ENCODE results near the gene ZNF580. TPM values are rescaled to one million over a fixed set of nuclear protein-coding genes. Genes with fewer than 3 reads are reported as not detected.
A peak's percentile ranks its signal among the peaks of the same experiment; 100 is the strongest.

Gene ZNF580
- total RNA-seq = 6.5 and 8.3 TPM in 2 replicates

- no peaks in the 10 kb centered on the region for H3K9me3 ChIP-seq (ENCODE audit: low read depth, low read length)
- H2AFZ ChIP-seq (ENCODE audit: low read length) = peak within 1 kb of the TSS; percentile 81
- H3K4me1 ChIP-seq (ENCODE audit: insufficient read depth, low read length) = peaks cover 33% of the 10 kb centered on the region
- peak; percentile 98 for DNase-seq (ENCODE audit: insufficient read length, low spot score, missing footprints)
- peak within 1 kb of the TSS; percentile 85 for H3K4me3 ChIP-seq (ENCODE audit: insufficient read depth, low read length)
- no peak for TF ChIP-seq CTCF (IDR thresholded peaks at IDR 0.05; ENCODE audit: extremely low read depth, low read depth, low read length)
- no peaks in the 10 kb centered on the region for H3K27me3 ChIP-seq (ENCODE audit: insufficient read depth, low read length)
- peaks cover 15% of the 10 kb centered on the region for H3K36me3 ChIP-seq (ENCODE audit: insufficient read depth, low read length)
- peak within 1 kb of the TSS; percentile 98 for H3K4me2 ChIP-seq (ENCODE audit: insufficient read depth, low read length)
- peak within 1 kb of the TSS; percentile 80 for H3K27ac ChIP-seq (ENCODE audit: low read depth, low read length)
- H4K20me1 ChIP-seq (ENCODE audit: insufficient read depth, low read length) = peaks cover 6% of the 10 kb centered on the region
- peaks cover 58% of the 10 kb centered on the region for H3K79me2 ChIP-seq (ENCODE audit: insufficient read depth, low read length)
These were observed at the start of gene ZNF580 for GRCh38 chr19:55640577-55641425. TSS of gene ZNF580 (plus strand) at chr19:55641002. CDS start at chr19:55642509, 1,507 bp downstream.

- Histone ChIP-seq H2AFZ (ENCODE audit: low read length) (no peak overlapping the region), H4K20me1 (ENCODE audit: insufficient read depth, low read length) (no peaks in the 10 kb centered on the region), H3K79me2 (ENCODE audit: insufficient read depth, low read length) (no peaks in the 10 kb centered on the region), H3K27ac (ENCODE audit: low read depth, low read length) (no peak overlapping the region), H3K4me1 (ENCODE audit: insufficient read depth, low read length) (peaks cover 6% of the 10 kb centered on the region), H3K27me3 (ENCODE audit: insufficient read depth, low read length) (no peaks in the 10 kb centered on the region), H3K36me3 (ENCODE audit: insufficient read depth, low read length) (peaks cover 16% of the 10 kb centered on the region), H3K4me2 (ENCODE audit: insufficient read depth, low read length) (no peak overlapping the region), H3K4me3 (ENCODE audit: insufficient read depth, low read length) (no peak overlapping the region), H3K9me3 (ENCODE audit: low read depth, low read length) (no peaks in the 10 kb centered on the region)
- no peak for TF ChIP-seq CTCF (IDR thresholded peaks at IDR 0.05; ENCODE audit: extremely low read depth, low read depth, low read length)
- DNase-seq (ENCODE audit: insufficient read length, low spot score, missing footprints) = peak; percentile 78
These were observed 49.2 kb upstream of the ZNF580 start for GRCh38 chr19:55591555-55591954.

GRCh38 chr19:55592391-55593090, 48.3 kb upstream of the ZNF580 start:
- peaks cover 21% of the 10 kb centered on the region for H3K36me3 ChIP-seq (ENCODE audit: insufficient read depth, low read length)
- H3K27ac ChIP-seq (ENCODE audit: low read depth, low read length) = no peak overlapping the region
- no peak overlapping the region for H3K4me3 ChIP-seq (ENCODE audit: insufficient read depth, low read length)
- no peak overlapping the region for H3K4me2 ChIP-seq (ENCODE audit: insufficient read depth, low read length)
- no peaks in the 10 kb centered on the region for H3K79me2 ChIP-seq (ENCODE audit: insufficient read depth, low read length)
- peak; percentile 73 for DNase-seq (ENCODE audit: insufficient read length, low spot score, missing footprints)
- H3K9me3 ChIP-seq (ENCODE audit: low read depth, low read length) = no peaks in the 10 kb centered on the region
- no peaks in the 10 kb centered on the region for H3K4me1 ChIP-seq (ENCODE audit: insufficient read depth, low read length)
- TF ChIP-seq CTCF (IDR thresholded peaks at IDR 0.05; ENCODE audit: extremely low read depth, low read depth, low read length) = no peak
- H2AFZ ChIP-seq (ENCODE audit: low read length) = no peak overlapping the region
- no peaks in the 10 kb centered on the region for H4K20me1 ChIP-seq (ENCODE audit: insufficient read depth, low read length)
- H3K27me3 ChIP-seq (ENCODE audit: insufficient read depth, low read length) = no peaks in the 10 kb centered on the region
